ENCODE results near the gene ENTPD8.

ENTPD8 gene

GRCh38 chr9:137476856-137477255, 35.7 kb upstream of the ENTPD8 start:
- DNase-seq (ENCODE audit: low spot score) (no peak), ATAC-seq (ENCODE audit: low read depth) (no peak)
- H3K4me1 ChIP-seq (ENCODE audit: insufficient read depth, poor library complexity, severe bottlenecking), result peaks cover 4% of the 10 kb centered on the region
- H3K4me3 ChIP-seq (ENCODE audit: severe bottlenecking), result no peak overlapping the region
- no peaks in the 10 kb centered on the region for H3K27me3 ChIP-seq (ENCODE audit: insufficient read depth, poor library complexity, severe bottlenecking)
- no peaks in the 10 kb centered on the region for H3K36me3 ChIP-seq (ENCODE audit: low read depth)
- H3K27ac ChIP-seq (ENCODE audit: poor library complexity, severe bottlenecking), result no peak overlapping the region
- TF ChIP-seq CTCF (IDR thresholded peaks at IDR 0.05; ENCODE audit: poor library complexity, severe bottlenecking), result no peak
- H3K9me3 ChIP-seq (ENCODE audit: severe bottlenecking), result peaks cover 7% of the 10 kb centered on the region

GRCh38 chr9:137475666-137476065, 34.5 kb upstream of the ENTPD8 start:
- Histone ChIP-seq H3K4me3 (ENCODE audit: severe bottlenecking) (no peak overlapping the region), H3K9me3 (ENCODE audit: severe bottlenecking) (peaks cover 7% of the 10 kb centered on the region), H3K4me1 (ENCODE audit: insufficient read depth, poor library complexity, severe bottlenecking) (no peaks in the 10 kb centered on the region), H3K36me3 (ENCODE audit: low read depth) (no peaks in the 10 kb centered on the region), H3K27me3 (ENCODE audit: insufficient read depth, poor library complexity, severe bottlenecking) (no peaks in the 10 kb centered on the region), H3K27ac (ENCODE audit: poor library complexity, severe bottlenecking) (no peak overlapping the region)
- TF ChIP-seq CTCF (IDR thresholded peaks at IDR 0.05; ENCODE audit: poor library complexity, severe bottlenecking), result no peak
- ATAC-seq (ENCODE audit: low read depth) (no peak), DNase-seq (ENCODE audit: low spot score) (no peak)

GRCh38 chr9:137474271-137474670, 33.1 kb upstream of the ENTPD8 start:
- DNase-seq (ENCODE audit: low spot score) (no peak), ATAC-seq (ENCODE audit: low read depth) (no peak)
- no peak for TF ChIP-seq CTCF (IDR thresholded peaks at IDR 0.05; ENCODE audit: poor library complexity, severe bottlenecking)
- Histone ChIP-seq H3K4me1 (ENCODE audit: insufficient read depth, poor library complexity, severe bottlenecking) (no peaks in the 10 kb centered on the region), H3K9me3 (ENCODE audit: severe bottlenecking) (peaks cover 7% of the 10 kb centered on the region), H3K36me3 (ENCODE audit: low read depth) (no peaks in the 10 kb centered on the region), H3K27me3 (ENCODE audit: insufficient read depth, poor library complexity, severe bottlenecking) (no peaks in the 10 kb centered on the region), H3K27ac (ENCODE audit: poor library complexity, severe bottlenecking) (no peak overlapping the region), H3K4me3 (ENCODE audit: severe bottlenecking) (no peak overlapping the region)

GRCh38 chr9:137470785-137471184, 29.6 kb upstream of the ENTPD8 start:
- no peak for ATAC-seq (ENCODE audit: low read depth)
- no peak for DNase-seq (ENCODE audit: low spot score)
- Histone ChIP-seq H3K27me3 (ENCODE audit: insufficient read depth, poor library complexity, severe bottlenecking) (no peaks in the 10 kb centered on the region), H3K36me3 (ENCODE audit: low read depth) (no peaks in the 10 kb centered on the region), H3K9me3 (ENCODE audit: severe bottlenecking) (peaks cover 3% of the 10 kb centered on the region), H3K27ac (ENCODE audit: poor library complexity, severe bottlenecking) (no peak overlapping the region), H3K4me1 (ENCODE audit: insufficient read depth, poor library complexity, severe bottlenecking) (no peaks in the 10 kb centered on the region), H3K4me3 (ENCODE audit: severe bottlenecking) (no peak overlapping the region)
- no peak for TF ChIP-seq CTCF (IDR thresholded peaks at IDR 0.05; ENCODE audit: poor library complexity, severe bottlenecking)

GRCh38 chr9:137467896-137468295, 26.7 kb upstream of the ENTPD8 start:
- Histone ChIP-seq H3K4me1 (ENCODE audit: insufficient read depth, poor library complexity, severe bottlenecking) (no peaks in the 10 kb centered on the region), H3K27ac (ENCODE audit: poor library complexity, severe bottlenecking) (no peak overlapping the region), H3K9me3 (ENCODE audit: severe bottlenecking) (no peaks in the 10 kb centered on the region), H3K4me3 (ENCODE audit: severe bottlenecking) (no peak overlapping the region), H3K36me3 (ENCODE audit: low read depth) (no peaks in the 10 kb centered on the region), H3K27me3 (ENCODE audit: insufficient read depth, poor library complexity, severe bottlenecking) (no peaks in the 10 kb centered on the region)
- ATAC-seq (ENCODE audit: low read depth) (no peak), DNase-seq (ENCODE audit: low spot score) (no peak)
- no peak for TF ChIP-seq CTCF (IDR thresholded peaks at IDR 0.05; ENCODE audit: poor library complexity, severe bottlenecking)
